DND-41 (cell line): ENCODE measurements around the gene CDK11B.
A peak's percentile ranks its signal among the peaks of the same experiment; 100 is the strongest.
"Not testable (repeated sequence)": the region's sequence is repeated elsewhere in the genome, so short reads cannot be mapped to it uniquely, and the experiment has no call there.

Experiments used
- ATAC-seq: fragments of 200-7000 bp; cut with Tn5 transposase; 3 replicates; pipeline ENCODE4 v1.9.1; 2021; ENCODE audit warnings: low read depth; ENCODE audit not compliant: insufficient read depth
- DNase-seq: peaks from one replicate; pipeline ENCODE4 v3.0.0-alpha.2; 2020
- H2AFZ ChIP-seq: 2 replicates; pipeline ENCODE4 v1.6.0; 2012; ENCODE audit warnings: low read depth, low read length
- H3K27ac ChIP-seq: 2 replicates; pipeline ENCODE4 v1.5.1; 2012; ENCODE audit warnings: low read length, inconsistent platforms
- H3K27me3 ChIP-seq: fragments of 200-600 bp; sonication (generic); 2 replicates; pipeline ENCODE4 v1.6.0; 2012; ENCODE audit warnings: low read length, mild to moderate bottlenecking, inconsistent platforms; ENCODE audit not compliant: insufficient read depth, poor library complexity
- H3K36me3 ChIP-seq: 2 replicates; pipeline ENCODE4 v1.5.1; 2012; ENCODE audit warnings: low read length, inconsistent platforms; ENCODE audit not compliant: insufficient read depth
- H3K4me1 ChIP-seq: 2 replicates; pipeline ENCODE4 v1.5.1; 2012; ENCODE audit warnings: mild to moderate bottlenecking, low read length; ENCODE audit not compliant: insufficient read depth
- H3K4me2 ChIP-seq: 2 replicates; pipeline ENCODE4 v1.6.0; 2012; ENCODE audit warnings: mild to moderate bottlenecking, moderate library complexity, low read length, inconsistent platforms; ENCODE audit not compliant: insufficient read depth
- H3K4me3 ChIP-seq, 2 experiments: fragments of 200-600 bp in 1 of 2; shearing (Covaris generic) in 1 of 2; 2 replicates each; pipeline ENCODE4 v1.5.1; 2012 to 2016; ENCODE audit warnings: inconsistent platforms in 2 of 2, low read length in 2 of 2, mild to moderate bottlenecking in 2 of 2, low read depth in 1 of 2, moderate library complexity in 1 of 2
- H3K79me2 ChIP-seq: 2 replicates; pipeline ENCODE4 v1.6.0; 2012; ENCODE audit warnings: low read length, inconsistent platforms; ENCODE audit not compliant: insufficient read depth
- H3K9ac ChIP-seq: 2 replicates; pipeline ENCODE4 v1.6.0; 2012; ENCODE audit warnings: low read depth, mild to moderate bottlenecking, inconsistent platforms, low read length, moderate library complexity
- H3K9me3 ChIP-seq: 2 replicates; pipeline ENCODE4 v1.5.1; 2012; ENCODE audit warnings: low read length, moderate library complexity, mild to moderate bottlenecking, inconsistent platforms; ENCODE audit not compliant: insufficient read depth, severe bottlenecking
- H4K20me1 ChIP-seq: 2 replicates; pipeline ENCODE4 v1.6.0; 2012; ENCODE audit warnings: low read length; ENCODE audit not compliant: insufficient read depth
- CTCF ChIP-seq: IDR thresholded peaks from 2 replicates; pipeline ENCODE4 v1.5.1; 2012; ENCODE audit warnings: borderline replicate concordance, low read length, moderate library complexity, mild to moderate bottlenecking; ENCODE audit not compliant: poor library complexity, severe bottlenecking; ENCODE audit errors: extremely low read depth
- EZH2 ChIP-seq: IDR thresholded peaks from 3 replicates; pipeline ENCODE4 v1.6.1; 2012; ENCODE audit warnings: borderline replicate concordance, low read depth, mild to moderate bottlenecking, moderate library complexity, low read length, inconsistent platforms; ENCODE audit not compliant: severe bottlenecking

CDK11B gene

GRCh38 chr1:1664941-1665814, 6.4 kb upstream of the CDK11B start:
- no peak overlapping the region for H3K9ac ChIP-seq
- no peak overlapping the region for H2AFZ ChIP-seq
- H3K36me3 ChIP-seq: peaks cover 33% of the 10 kb centered on the region
- no peaks in the 10 kb centered on the region for H4K20me1 ChIP-seq
- no peak overlapping the region for H3K4me2 ChIP-seq
- no peaks in the 10 kb centered on the region for H3K4me1 ChIP-seq
- no peaks in the 10 kb centered on the region for H3K79me2 ChIP-seq
- no peaks in the 10 kb centered on the region for H3K27me3 ChIP-seq
- TF ChIP-seq CTCF (no peak), EZH2 (no peak)
- no peak overlapping the region for H3K27ac ChIP-seq
- DNase-seq: no peak
- H3K4me3 ChIP-seq: no peak overlapping the region
- H3K9me3 ChIP-seq: no peaks in the 10 kb centered on the region
- no peak for ATAC-seq

- not testable (repeated sequence) for DNase-seq, ATAC-seq, H3K79me2 ChIP-seq, H3K27me3 ChIP-seq, H3K27ac ChIP-seq, H2AFZ ChIP-seq, H3K9me3 ChIP-seq, H4K20me1 ChIP-seq, H3K4me2 ChIP-seq, H3K4me3 ChIP-seq, H3K9ac ChIP-seq, H3K4me1 ChIP-seq
- H3K36me3 ChIP-seq: peaks cover 28% of the 10 kb centered on the region
These were observed 5.5 kb upstream of the CDK11B start for GRCh38 chr1:1664318-1664717.

GRCh38 chr1:1662830-1663560, 4.2 kb upstream of the CDK11B start:
- not testable (repeated sequence) for H3K9me3 ChIP-seq, ATAC-seq, H3K27me3 ChIP-seq, DNase-seq, H3K79me2 ChIP-seq, H3K27ac ChIP-seq, H3K4me3 ChIP-seq, H3K9ac ChIP-seq, H4K20me1 ChIP-seq, H3K4me1 ChIP-seq, H2AFZ ChIP-seq, H3K4me2 ChIP-seq
- H3K36me3 ChIP-seq: peaks cover 25% of the 10 kb centered on the region

GRCh38 chr1:1662392-1662791, 3.6 kb upstream of the CDK11B start:
- not testable (repeated sequence) for H2AFZ ChIP-seq, H3K4me1 ChIP-seq, H3K9ac ChIP-seq, ATAC-seq, H3K79me2 ChIP-seq, H3K27me3 ChIP-seq, H3K27ac ChIP-seq, H4K20me1 ChIP-seq, DNase-seq, H3K4me2 ChIP-seq, H3K4me3 ChIP-seq, H3K9me3 ChIP-seq
- peaks cover 25% of the 10 kb centered on the region for H3K36me3 ChIP-seq

- H3K4me1 ChIP-seq, H3K9me3 ChIP-seq, H3K79me2 ChIP-seq, H3K9ac ChIP-seq, DNase-seq, H3K4me2 ChIP-seq, H3K27ac ChIP-seq, H3K27me3 ChIP-seq, H4K20me1 ChIP-seq, H3K4me3 ChIP-seq, H2AFZ ChIP-seq, ATAC-seq: not testable (repeated sequence)
- peaks cover 58% of the 10 kb centered on the region for H3K36me3 ChIP-seq
These were observed 10.5 kb downstream of the CDK11B start for GRCh38 chr1:1648265-1648664.

GRCh38 chr1:1647567-1648241, 11.1 kb downstream of the CDK11B start:
- not testable (repeated sequence) for H4K20me1 ChIP-seq, H3K9me3 ChIP-seq, H3K4me1 ChIP-seq, H3K4me2 ChIP-seq, H3K79me2 ChIP-seq, DNase-seq, H3K27ac ChIP-seq, H3K9ac ChIP-seq, H3K4me3 ChIP-seq, H3K27me3 ChIP-seq, H2AFZ ChIP-seq
- 0 out of 3 replicates have a peak, but pooled peaks have one; percentile 23 for ATAC-seq
- peaks cover 54% of the 10 kb centered on the region for H3K36me3 ChIP-seq

- H3K9ac ChIP-seq, H3K4me3 ChIP-seq, H2AFZ ChIP-seq, ATAC-seq, H3K79me2 ChIP-seq, DNase-seq, H3K27me3 ChIP-seq, H3K27ac ChIP-seq, H4K20me1 ChIP-seq, H3K4me2 ChIP-seq, H3K4me1 ChIP-seq, H3K9me3 ChIP-seq: not testable (repeated sequence)
- peaks cover 40% of the 10 kb centered on the region for H3K36me3 ChIP-seq
These were observed 12.5 kb downstream of the CDK11B start for GRCh38 chr1:1646326-1646725.
